GM18505 (cell line): ENCODE results near the gene OR2S2.
A peak's percentile ranks its signal among the peaks of the same experiment; 100 is the strongest.
"Not testable (repeated sequence)": the region's sequence is repeated elsewhere in the genome, so short reads cannot be mapped to it uniquely, and the experiment has no call there.

Source experiments
- ATAC-seq: cut with Tn5 transposase; IDR thresholded peaks from one replicate; pipeline ENCODE4 v1.9.1; 2021; ENCODE audit not compliant: unreplicated experiment
- POLR2A ChIP-seq: IDR thresholded peaks from 4 replicates; pipeline ENCODE4 v1.6.1; 2011; ENCODE audit warnings: borderline replicate concordance; ENCODE audit not compliant: insufficient read depth, insufficient read length; ENCODE audit errors: extremely low read depth

OR2S2 gene

GRCh38 chr9:35958104-35958837 is at the start of gene OR2S2:
Gene OR2S2 (minus strand): TSS chr9:35958154. CDS start chr9:35958098, 56 bp downstream.
- ATAC-seq = no peak
- no peak for TF ChIP-seq POLR2A

GRCh38 chr9:36007316-36007708 is 49.4 kb upstream of the OR2S2 start:
- peak; percentile 64 for ATAC-seq

DNA sequence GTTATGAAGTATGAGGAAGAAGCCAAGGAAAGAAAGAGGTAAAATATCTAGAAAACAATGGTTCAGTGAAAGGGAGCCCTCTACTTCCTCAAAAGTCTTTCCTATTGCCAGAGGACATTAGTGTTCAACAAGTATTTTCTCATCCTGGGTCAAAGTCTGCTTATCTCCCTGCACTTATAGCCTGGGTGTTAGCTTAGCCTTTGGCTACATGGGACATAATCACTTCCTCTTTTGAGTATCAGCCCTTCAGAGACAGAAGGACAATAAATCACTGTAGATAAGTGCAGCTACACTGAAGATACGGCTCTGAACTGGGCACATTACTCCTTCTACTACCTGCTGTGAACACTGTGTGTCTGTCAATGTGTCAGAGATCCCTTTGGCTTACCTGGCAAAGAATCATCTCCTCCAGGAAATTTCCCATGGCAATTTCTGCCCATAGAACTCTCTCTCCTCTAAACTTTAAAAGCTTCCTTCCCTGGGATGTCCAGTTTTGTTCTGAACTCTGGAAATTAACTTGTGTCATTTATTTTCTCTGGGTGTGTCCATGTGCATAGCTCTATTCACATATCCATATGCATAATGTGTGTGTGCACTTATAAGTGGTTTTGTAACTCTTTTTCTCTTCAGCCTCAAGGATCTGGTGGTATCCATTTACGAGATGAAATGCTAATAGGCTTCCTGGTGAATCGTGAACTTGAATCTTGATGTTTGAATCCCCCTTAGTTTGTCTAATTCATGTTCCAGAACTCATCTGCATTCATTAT is 48.8 kb upstream of the OR2S2 start:
- no peak for ATAC-seq
- TF ChIP-seq POLR2A = no peak

More at GRCh38 chr9:36007316-36007708, 49.4 kb upstream of the OR2S2 start:
- no peak for TF ChIP-seq POLR2A

GRCh38 chr9:36005891-36006290 is 47.9 kb upstream of the OR2S2 start:
- no peak for TF ChIP-seq POLR2A
- ATAC-seq = no peak

DNA sequence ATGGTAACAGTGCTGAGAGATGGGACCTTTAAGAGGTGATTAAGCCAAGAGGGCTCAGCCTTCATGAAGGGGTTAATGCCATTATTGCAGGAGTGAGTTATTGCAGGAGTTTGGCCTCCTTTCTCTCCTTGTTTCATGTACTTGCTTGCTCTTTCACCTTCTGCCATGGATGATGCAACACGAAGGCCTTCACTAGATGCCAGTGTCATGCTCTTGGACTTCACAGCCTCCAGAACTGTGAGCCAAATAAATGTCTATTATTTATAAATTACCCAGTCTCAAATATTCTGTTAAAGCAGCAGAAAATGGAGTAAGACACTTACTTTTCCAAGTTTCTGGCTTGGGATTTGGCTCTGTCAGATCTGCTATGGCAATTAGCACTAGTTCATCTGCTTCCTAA is 40.4 kb upstream of the OR2S2 start:
- no peak for ATAC-seq
- TF ChIP-seq POLR2A = no peak

GRCh38 chr9:35997016-35997415 is 39.1 kb upstream of the OR2S2 start:
- ATAC-seq = not testable (repeated sequence)

- ATAC-seq = no peak
Measured at GRCh38 chr9:35996358-35996970, 38.5 kb upstream of the OR2S2 start.

DNA sequence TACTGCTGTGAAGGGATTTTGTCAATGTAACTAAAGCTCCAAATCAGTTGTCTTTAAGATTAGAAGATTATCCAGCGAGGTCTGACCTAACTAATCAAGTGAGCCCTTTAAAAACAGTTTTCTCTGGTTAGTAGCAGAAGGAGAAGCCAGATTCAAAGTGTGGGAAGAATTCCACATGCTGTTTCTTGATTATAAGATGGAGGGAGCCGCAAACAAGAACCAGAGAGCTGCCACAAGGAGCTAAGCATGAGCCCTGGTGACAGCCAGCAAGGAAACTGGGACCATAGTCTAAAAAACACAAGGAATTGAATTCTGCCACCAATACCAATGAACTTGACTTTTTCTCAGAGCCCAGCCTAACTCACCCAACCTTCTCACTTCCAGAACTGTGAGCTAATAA is 37.0 kb upstream of the OR2S2 start:
- TF ChIP-seq POLR2A = no peak
- ATAC-seq = no peak

More at GRCh38 chr9:35996358-35996970, 38.5 kb upstream of the OR2S2 start:
- no peak for TF ChIP-seq POLR2A

DNA sequence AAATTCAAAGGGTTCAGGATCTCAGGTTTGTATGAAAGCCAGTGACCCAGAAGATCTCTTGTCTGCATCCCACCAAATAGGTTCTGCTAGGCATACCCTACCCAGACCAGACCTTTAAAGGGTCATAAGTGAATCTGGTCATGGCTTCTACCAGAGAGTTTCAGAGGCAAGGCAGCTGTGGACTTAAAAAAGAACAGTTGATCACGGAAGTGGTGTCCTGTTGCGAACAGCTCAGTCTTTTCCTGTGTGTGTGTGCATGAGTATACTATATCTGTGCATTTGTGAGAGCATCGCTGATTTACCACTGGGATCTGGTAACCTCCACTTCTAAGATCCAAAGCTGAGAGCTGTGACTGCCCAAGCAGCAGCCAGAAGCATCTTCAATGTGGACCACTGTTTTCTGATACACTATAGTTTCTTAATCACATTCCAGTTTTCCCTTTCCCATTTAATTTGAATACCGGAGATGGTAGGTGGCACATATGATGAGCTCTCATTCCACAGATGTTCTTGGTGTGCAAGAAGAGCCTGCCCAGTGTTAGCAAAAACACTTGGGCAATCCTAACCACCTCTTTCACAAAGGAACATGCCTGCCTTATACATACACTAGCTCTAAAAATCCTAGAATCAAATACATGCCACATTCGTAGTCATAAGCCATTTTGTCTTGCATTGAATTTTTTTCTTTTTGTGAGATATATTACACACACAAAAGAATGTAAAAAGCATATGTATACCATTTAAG is 36.2 kb upstream of the OR2S2 start:
- ATAC-seq = no peak
- TF ChIP-seq POLR2A = no peak

DNA sequence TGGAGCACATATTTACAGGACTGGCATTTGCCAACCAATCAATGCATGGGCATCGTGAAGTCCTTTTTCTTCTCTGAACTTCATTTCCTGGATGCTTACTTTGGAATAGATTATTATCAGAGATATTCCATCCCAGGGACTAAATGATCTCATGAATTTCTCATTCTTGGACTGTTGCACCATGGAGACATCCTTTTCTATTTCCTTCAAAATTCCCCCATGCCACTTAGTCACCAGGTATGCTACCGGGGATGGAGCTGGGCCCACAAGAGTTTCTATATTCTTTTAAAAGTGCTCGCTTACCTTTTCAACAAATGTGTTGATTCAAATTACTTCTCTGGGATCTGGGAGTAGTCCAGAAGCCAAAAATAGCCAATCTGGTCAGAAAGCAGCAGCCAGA is 35.2 kb upstream of the OR2S2 start:
- ATAC-seq = not testable (repeated sequence)

DNA sequence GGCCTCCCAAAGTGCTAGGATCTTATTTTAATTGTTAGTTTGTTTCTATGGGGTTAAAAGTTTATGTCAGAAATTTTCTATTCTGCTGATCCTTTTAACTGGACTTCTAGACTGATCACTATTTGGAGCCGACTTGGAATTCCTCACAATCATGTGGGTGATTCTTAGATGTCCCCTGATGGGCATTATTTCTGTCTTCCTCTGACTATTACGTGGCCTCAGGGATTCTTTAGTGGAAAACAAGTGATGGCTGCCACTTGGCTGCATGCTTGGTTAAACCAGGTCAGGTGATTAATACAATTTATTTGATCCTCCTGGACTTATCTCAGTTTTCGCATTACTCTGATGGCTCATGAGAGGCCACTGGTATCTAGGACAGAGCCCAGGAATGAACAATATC is 32.2 kb upstream of the OR2S2 start:
- ATAC-seq = no peak
- TF ChIP-seq POLR2A = no peak

DNA sequence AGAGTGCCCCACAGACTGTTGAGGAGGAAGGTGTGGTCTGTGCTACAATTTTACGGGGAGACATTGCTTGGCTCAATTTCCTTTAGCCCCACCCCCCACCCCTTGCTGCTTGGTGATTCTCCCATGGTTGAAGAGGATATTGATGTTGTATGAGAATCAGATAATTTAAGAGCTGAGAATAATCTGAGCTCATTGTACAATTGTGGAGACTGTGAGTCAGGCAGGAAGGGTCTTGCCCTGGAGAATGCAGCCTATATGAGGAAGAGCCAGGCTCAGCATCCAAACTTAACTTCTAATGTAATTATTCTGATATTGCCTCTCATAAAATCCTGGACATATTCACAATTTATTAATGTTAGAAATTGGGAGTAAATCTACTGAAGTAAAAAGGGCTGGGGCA is 26.1 kb upstream of the OR2S2 start:
- no peak for ATAC-seq
- no peak for TF ChIP-seq POLR2A

DNA sequence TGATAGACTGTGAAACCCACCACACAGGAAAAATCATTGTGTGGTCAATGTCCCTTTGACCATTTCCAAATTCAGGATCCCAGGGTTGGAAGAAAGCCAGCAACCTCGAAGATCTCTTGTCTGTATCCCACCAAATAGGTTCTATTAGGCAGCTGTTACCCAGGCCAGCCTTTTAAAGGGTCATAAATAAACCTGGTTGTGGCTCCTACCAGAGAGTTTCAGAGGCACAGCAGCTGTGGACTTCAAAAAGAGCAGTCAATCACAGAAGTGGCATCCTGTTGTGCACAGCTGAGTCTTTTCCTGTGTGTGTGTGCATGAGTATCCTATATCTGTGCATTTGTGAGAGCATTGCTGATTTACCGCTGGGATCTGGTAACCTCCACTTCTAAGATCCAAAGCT is 23.7 kb upstream of the OR2S2 start:
- TF ChIP-seq POLR2A = no peak
- ATAC-seq = no peak
